ENCODE results near the gene TXNRD2.

GRCh38 chr22:19903513-19903912 is 38.1 kb downstream of the TXNRD2 start:
- TF ChIP-seq TAF1 (IDR thresholded peaks at IDR 0.05; ENCODE audit: borderline replicate concordance, low read depth, low read length): no peak
- no peak for TF ChIP-seq POLR2A (IDR thresholded peaks at IDR 0.05; ENCODE audit: low read depth, low read length)
